Neural progenitor cell (in vitro differentiated cells): ENCODE measurements around the gene CCDC182.

ENCODE experiments used
- CTCF ChIP-seq: fragments of 200-600 bp; sonication (generic); IDR thresholded peaks from 2 replicates; pipeline ENCODE4 v1.5.1; 2017; ENCODE audit warnings: antibody characterized with exemption, mild to moderate bottlenecking
- EZH2 ChIP-seq: fragments of 200-600 bp; sonication (generic); IDR thresholded peaks from 2 replicates; pipeline ENCODE4 v1.6.1; 2017; ENCODE audit warnings: antibody characterized with exemption, mild to moderate bottlenecking, moderate library complexity
- EZH2phosphoT487 ChIP-seq: fragments of 200-600 bp; sonication (generic); IDR thresholded peaks from 2 replicates; pipeline ENCODE4 v1.6.1; 2017; ENCODE audit warnings: antibody characterized with exemption

DNA sequence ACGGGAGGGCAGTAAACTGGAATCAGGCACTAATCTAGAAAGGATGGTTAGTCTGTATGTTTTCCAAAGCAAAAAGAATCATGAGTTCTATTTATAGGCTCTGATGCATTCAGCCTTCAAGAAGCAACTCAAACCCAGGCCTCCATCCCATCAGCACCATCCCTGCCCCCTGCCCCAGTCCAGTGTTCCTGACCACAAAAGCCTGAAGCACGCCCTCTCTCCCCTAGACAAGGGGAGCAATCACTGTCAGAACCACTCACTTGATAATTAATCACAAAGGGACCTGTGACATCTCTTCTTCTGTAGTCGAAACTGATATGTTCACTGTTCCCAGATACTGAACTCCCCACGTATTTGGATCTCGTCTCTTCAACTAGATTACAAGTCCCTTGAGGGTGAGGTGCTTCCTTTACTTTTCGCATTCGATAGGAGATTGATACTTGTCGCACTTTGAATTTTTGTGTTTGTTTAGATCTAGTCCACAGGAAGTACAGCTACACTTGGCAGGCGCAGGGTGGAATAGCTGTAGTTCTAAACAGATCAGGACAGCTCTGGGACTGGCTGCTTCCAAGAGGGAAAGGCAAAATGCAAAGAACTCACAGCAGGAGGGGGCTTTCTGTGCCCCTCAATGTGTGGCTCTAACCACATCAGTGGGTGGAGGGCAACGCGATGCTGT is 36.4 kb upstream of the CCDC182 start:
- TF ChIP-seq CTCF (no peak), EZH2 (no peak), EZH2phosphoT487 (no peak)
